ENCODE data around the gene TLCD1.

- no peak for TF ChIP-seq TAF1 (IDR thresholded peaks at IDR 0.05; ENCODE audit: low read depth)
- no peak for TF ChIP-seq CTCF (IDR thresholded peaks at IDR 0.05; ENCODE audit: poor library complexity, severe bottlenecking)
- no peak for TF ChIP-seq POLR2AphosphoS5 (IDR thresholded peaks at IDR 0.05)
- TF ChIP-seq EZH2 (IDR thresholded peaks at IDR 0.05; ENCODE audit: borderline replicate concordance, insufficient read depth, low read length, poor library complexity, severe bottlenecking), result no peak
- TF ChIP-seq REST (IDR thresholded peaks at IDR 0.05; ENCODE audit: borderline replicate concordance), result no peak
- no peak for TF ChIP-seq RAD21 (conservative IDR thresholded peaks at IDR 0.05)
- TF ChIP-seq EP300 (conservative IDR thresholded peaks at IDR 0.05; ENCODE audit: poor library complexity, severe bottlenecking), result no peak
- no peak for TF ChIP-seq SMC3 (conservative IDR thresholded peaks at IDR 0.05; ENCODE audit: poor library complexity)
Observed at GRCh38 chr17:28741358-28742349, 15.6 kb upstream of the TLCD1 start.

Measured in neural cell (in vitro differentiated cells).